ENCODE measurements around the gene PODXL2.

DNA sequence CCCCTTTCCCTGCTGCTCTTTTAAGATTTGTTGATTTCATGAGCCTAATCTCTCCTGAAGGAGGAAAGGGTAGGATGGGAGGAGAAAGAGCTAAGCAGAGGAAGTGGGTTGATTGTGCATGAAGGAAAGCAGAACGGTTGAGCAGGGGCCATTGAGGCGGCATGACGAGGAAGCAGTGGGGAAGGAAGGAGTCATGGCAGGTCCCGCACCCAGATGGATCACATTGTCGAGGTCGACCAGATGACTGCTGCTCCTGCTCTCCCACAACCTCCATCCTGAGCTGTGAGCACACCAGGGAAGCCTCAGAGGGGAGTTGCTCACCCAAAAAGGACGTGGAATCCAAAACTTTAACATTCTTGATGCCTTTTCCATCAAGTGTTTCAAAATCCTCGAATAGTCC is 86.5 kb downstream of the PODXL2 start:
- no peak for TF ChIP-seq GATA2 (IDR thresholded peaks at IDR 0.05; ENCODE audit: low read depth, low read length)
- no peak for TF ChIP-seq GATA3 (IDR thresholded peaks at IDR 0.05; ENCODE audit: low read depth, low read length)

Data from SH-SY5Y (cell line).